Epithelial cell of proximal tubule (primary cell): ENCODE measurements around the gene CFAP299. TPM values are rescaled to one million over a fixed set of nuclear protein-coding genes. Genes with fewer than 3 reads are reported as not detected.
A peak's percentile ranks its signal among the peaks of the same experiment; 100 is the strongest.

ENCODE experiments used
- DNase-seq: peaks from one replicate; pipeline ENCODE4 v3.0.0-alpha.2; 2011; ENCODE audit warnings: low read depth
- H3K4me3 ChIP-seq: 2 replicates; pipeline ENCODE4 v1.5.1; 2011; ENCODE audit warnings: low read depth, mild to moderate bottlenecking, low read length
- CTCF ChIP-seq: conservative IDR thresholded peaks from 2 replicates; pipeline ENCODE4 v1.5.1; 2012; ENCODE audit warnings: low read depth, mild to moderate bottlenecking, low read length
- total RNA-seq: library from RNA; depleted of rRNA; stranded (reverse); fragments of >200 nt; gene quantifications from 2 replicates; pipeline ENCODE4 v1.2.3, GENCODE V29; 2015

CFAP299 gene
- total RNA-seq, 1 donor from 2014 or later, result not detected

- no peak for TF ChIP-seq CTCF
- no peak for DNase-seq
- H3K4me3 ChIP-seq, result no peak overlapping the region
Observed at GRCh38 chr4:80302616-80303223, 32.8 kb upstream of the CFAP299 start.

- H3K4me3 ChIP-seq, result no peak overlapping the region
- DNase-seq, result no peak
- no peak for TF ChIP-seq CTCF
Observed at GRCh38 chr4:80305466-80305865, 30.1 kb upstream of the CFAP299 start.

- TF ChIP-seq CTCF, result no peak
- no peak for DNase-seq
- H3K4me3 ChIP-seq, result no peak overlapping the region
Observed at GRCh38 chr4:80306260-80306659, 29.3 kb upstream of the CFAP299 start.

GRCh38 chr4:80307183-80307735 lies 28.3 kb upstream of the CFAP299 start:
- TF ChIP-seq CTCF, result no peak
- no peak for DNase-seq
- H3K4me3 ChIP-seq, result no peak overlapping the region

GRCh38 chr4:80307774-80308465 lies 27.6 kb upstream of the CFAP299 start:
- no peak for DNase-seq
- H3K4me3 ChIP-seq, result peak overlapping the region; percentile 15
- no peak for TF ChIP-seq CTCF

GRCh38 chr4:80308466-80308822 lies 27.1 kb upstream of the CFAP299 start:
- TF ChIP-seq CTCF, result no peak
- DNase-seq, result no peak
- no peak overlapping the region for H3K4me3 ChIP-seq
